Measurements from ENCODE around the gene SORCS2. TPM values are rescaled to one million over a fixed set of nuclear protein-coding genes. Genes with fewer than 3 reads are reported as not detected.

The SORCS2 gene
- total RNA-seq, 4 donors from 2014 or later = 0.48 to 1.8 (median 0.68) TPM; not detected in 1

DNA sequence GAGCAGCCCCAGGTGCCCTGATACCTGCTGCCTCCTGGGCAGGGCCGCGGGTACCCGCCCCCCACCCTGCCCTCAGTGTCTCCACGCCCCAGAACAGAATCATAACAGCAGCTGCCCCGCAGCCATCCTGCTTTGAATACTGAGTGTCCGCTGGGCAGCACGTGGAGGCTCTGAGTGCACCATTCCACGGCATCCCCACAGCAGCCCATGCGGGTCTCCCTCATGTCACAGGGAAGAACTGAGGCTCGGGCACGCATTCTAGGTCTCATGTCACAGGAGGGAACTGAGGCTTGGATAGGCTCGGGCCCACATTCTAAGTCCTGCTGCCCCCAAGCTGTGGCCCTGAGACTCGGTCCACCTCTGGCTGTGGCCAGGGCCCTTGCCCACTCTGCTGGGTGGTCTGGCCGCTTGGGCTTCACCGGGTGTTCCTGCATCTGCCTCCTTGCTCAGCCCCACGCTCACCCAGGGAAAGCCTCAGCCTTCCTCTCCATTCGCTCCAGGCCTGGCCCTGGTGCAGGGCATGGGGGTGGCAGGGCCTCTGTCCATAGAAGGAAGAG lies 464.0 kb downstream of the SORCS2 start:
- no peaks in the 10 kb centered on the region for H3K4me1 ChIP-seq
- no peak overlapping the region for H3K4me3 ChIP-seq
- TF ChIP-seq EP300 (IDR thresholded peaks at IDR 0.05; ENCODE audit: low read depth) = no peak
- no peak for TF ChIP-seq POLR2A (IDR thresholded peaks at IDR 0.05)
- no peak for TF ChIP-seq POLR2AphosphoS5 (IDR thresholded peaks at IDR 0.05)
- TF ChIP-seq, protein P1, sequence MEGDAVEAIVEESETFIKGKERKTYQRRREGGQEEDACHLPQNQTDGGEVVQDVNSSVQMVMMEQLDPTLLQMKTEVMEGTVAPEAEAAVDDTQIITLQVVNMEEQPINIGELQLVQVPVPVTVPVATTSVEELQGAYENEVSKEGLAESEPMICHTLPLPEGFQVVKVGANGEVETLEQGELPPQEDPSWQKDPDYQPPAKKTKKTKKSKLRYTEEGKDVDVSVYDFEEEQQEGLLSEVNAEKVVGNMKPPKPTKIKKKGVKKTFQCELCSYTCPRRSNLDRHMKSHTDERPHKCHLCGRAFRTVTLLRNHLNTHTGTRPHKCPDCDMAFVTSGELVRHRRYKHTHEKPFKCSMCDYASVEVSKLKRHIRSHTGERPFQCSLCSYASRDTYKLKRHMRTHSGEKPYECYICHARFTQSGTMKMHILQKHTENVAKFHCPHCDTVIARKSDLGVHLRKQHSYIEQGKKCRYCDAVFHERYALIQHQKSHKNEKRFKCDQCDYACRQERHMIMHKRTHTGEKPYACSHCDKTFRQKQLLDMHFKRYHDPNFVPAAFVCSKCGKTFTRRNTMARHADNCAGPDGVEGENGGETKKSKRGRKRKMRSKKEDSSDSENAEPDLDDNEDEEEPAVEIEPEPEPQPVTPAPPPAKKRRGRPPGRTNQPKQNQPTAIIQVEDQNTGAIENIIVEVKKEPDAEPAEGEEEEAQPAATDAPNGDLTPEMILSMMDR (IDR thresholded peaks at IDR 0.05) = no peak
- no peak overlapping the region for H3K27ac ChIP-seq
- intact Hi-C loops (cut with DNase I; ENCODE audit: low total_unique reads) = no loop called here
- H3K27me3 ChIP-seq = no peaks in the 10 kb centered on the region
- no peaks in the 10 kb centered on the region for H3K9me3 ChIP-seq
- no peak for DNase-seq
- WGBS, 2 donors (ENCODE audit: low coverage in 1 of 2) = 90% methylated on average over 5 of the region's 17 CpGs; no CpG with 5 or more reads in 1 of the 2 donors
- in situ Hi-C loops (cut with MboI; ENCODE audit: low pct_ligation_motif_present in 1 of 4, low pct_unique_long_range_greater_than_20kb in 1 of 4, low sequenced_read_pairs in 3 of 4) = no loop called here
- H3K36me3 ChIP-seq = no peaks in the 10 kb centered on the region

DNA sequence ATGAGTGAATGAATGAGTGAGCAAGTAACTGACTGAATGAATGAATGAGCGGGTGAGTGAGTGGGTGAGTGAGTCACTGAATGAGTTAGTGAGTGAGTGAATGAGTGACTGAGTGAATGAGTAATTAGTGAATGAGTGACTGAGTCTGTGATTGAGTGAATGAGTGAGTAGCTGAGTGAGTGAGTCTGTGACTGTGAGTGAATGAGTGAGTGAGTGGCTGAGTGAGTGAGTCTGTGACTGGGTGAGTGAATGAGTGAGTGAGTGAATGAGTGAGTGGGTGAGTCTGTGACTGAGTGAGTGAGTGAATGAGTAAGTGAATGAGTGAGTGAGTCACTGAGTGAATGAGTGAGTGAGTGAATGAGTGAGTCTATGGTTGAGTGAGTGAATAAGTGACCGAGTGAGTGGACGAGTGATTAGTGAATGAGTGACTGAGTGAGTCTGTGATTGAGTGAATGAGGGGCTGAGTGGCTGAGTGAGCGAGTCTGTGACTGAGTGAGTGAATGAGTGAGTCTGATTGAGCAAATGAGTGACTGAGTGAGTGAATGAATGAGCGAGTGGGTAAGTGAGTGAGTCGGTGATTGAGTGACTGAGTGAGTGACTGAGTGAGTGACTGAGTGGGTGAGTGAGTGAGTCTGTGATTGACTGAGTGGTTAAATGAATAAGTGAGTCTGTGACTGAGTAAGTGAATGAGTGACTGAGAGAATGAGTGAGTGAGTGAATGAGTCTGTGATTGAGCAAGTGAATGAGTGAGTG lies 465.4 kb downstream of the SORCS2 start:
- H3K9me3 ChIP-seq = no peaks in the 10 kb centered on the region
- no peaks in the 10 kb centered on the region for H3K27me3 ChIP-seq
- no peak for DNase-seq
- no peaks in the 10 kb centered on the region for H3K4me1 ChIP-seq
- intact Hi-C loops (cut with DNase I; ENCODE audit: low total_unique reads) (no loop called here), in situ Hi-C loops (cut with MboI; ENCODE audit: low pct_ligation_motif_present in 1 of 4, low pct_unique_long_range_greater_than_20kb in 1 of 4, low sequenced_read_pairs in 3 of 4) (no loop called here)
- H3K36me3 ChIP-seq = no peaks in the 10 kb centered on the region
- no peak for TF ChIP-seq POLR2A (IDR thresholded peaks at IDR 0.05)
- TF ChIP-seq, protein P1 (IDR thresholded peaks at IDR 0.05) = no peak
- TF ChIP-seq EP300 (IDR thresholded peaks at IDR 0.05; ENCODE audit: low read depth) = no peak
- TF ChIP-seq POLR2AphosphoS5 (IDR thresholded peaks at IDR 0.05) = no peak
- 86 to 92% methylated on average over 6 of the region's 6 CpGs for WGBS, 2 donors (ENCODE audit: low coverage in 1 of 2)
- H3K27ac ChIP-seq = no peak overlapping the region
- no peak overlapping the region for H3K4me3 ChIP-seq

DNA sequence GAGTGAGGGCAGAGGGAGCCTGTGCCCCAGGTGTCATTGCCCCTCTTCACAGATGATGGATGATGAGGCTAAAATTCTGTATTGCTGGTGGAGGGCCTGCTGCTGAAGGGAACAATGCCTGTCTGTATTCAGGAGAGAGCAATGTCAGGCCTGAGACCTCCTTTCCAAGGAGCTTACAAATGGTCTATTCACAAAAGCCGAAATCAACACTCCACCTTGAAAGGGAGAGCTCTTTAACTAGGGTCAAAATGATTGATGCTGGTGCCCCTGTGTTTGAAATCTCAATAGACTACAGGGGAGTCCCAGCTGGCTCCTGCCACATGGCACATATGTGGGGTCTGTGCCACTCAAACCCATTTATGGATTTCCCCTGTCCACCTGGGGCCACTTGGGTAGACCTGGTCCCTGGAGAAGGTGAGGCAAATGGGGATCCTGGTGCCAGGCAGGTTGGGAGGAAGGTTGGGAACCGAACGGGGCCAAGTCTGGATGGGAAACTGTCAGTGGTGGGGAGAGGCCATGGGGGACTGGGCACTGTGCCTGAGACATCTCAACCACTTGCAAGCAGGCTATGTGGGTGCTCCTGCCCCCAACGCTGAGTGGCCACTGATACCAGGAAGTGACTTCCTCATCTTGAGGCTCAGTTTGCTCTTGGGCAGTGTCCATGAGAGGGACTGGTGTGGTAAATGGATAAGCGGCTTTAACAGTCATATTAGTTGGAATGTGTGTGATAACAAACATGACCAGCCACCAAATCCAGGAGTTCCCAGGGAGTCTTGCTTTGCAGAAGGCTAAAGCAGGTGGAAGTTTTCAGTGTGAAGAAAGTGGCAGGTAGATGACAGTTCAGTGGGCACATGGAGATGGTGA lies 466.2 kb downstream of the SORCS2 start:
- no peaks in the 10 kb centered on the region for H3K4me1 ChIP-seq
- H3K27ac ChIP-seq = no peak overlapping the region
- WGBS, 2 donors (ENCODE audit: low coverage in 1 of 2) = 87% methylated on average over 5 of the region's 5 CpGs; no CpG with 5 or more reads in 1 of the 2 donors
- H3K27me3 ChIP-seq = no peaks in the 10 kb centered on the region
- no peak for DNase-seq
- H3K4me3 ChIP-seq = no peak overlapping the region
- intact Hi-C loops (cut with DNase I; ENCODE audit: low total_unique reads) = no loop called here
- TF ChIP-seq EP300 (IDR thresholded peaks at IDR 0.05; ENCODE audit: low read depth) = no peak
- TF ChIP-seq, protein P1 (IDR thresholded peaks at IDR 0.05) = no peak
- no peak for TF ChIP-seq POLR2AphosphoS5 (IDR thresholded peaks at IDR 0.05)
- no peak for TF ChIP-seq POLR2A (IDR thresholded peaks at IDR 0.05)
- in situ Hi-C loops (cut with MboI; ENCODE audit: low pct_ligation_motif_present in 1 of 4, low pct_unique_long_range_greater_than_20kb in 1 of 4, low sequenced_read_pairs in 3 of 4) = no loop called here
- H3K9me3 ChIP-seq = no peaks in the 10 kb centered on the region
- no peaks in the 10 kb centered on the region for H3K36me3 ChIP-seq
